Measurements from ENCODE around the gene ZNF432.
"Not testable (repeated sequence)": the region's sequence is repeated elsewhere in the genome, so short reads cannot be mapped to it uniquely, and the experiment has no call there.

The ZNF432 gene

GRCh38 chr19:52028780-52029123, 19.9 kb downstream of the ZNF432 start:
- Mint-ChIP-seq H3K4me3 (peak overlapping the region; percentile 85), H3K4me1 (ENCODE audit: low read depth) (peaks cover 32% of the 10 kb centered on the region), H3K27ac (peak overlapping the region; percentile 88), H3K27me3 (no peaks in the 10 kb centered on the region), H3K36me3 (ENCODE audit: low read depth) (peaks cover 97% of the 10 kb centered on the region), H3K9me3 (peaks cover 73% of the 10 kb centered on the region)
- no peak for DNase-seq

GRCh38 chr19:52028027-52028779, 20.4 kb downstream of the ZNF432 start, which contains the start of gene ZNF614:
ZNF614 (minus strand) TSS chr19:52028379; CDS start chr19:52025745, 2,634 bp downstream.
- H3K4me1 Mint-ChIP-seq (ENCODE audit: low read depth) = peaks cover 32% of the 10 kb centered on the region
- H3K27ac Mint-ChIP-seq = peak within 1 kb of the TSS; percentile 88
- H3K27me3 Mint-ChIP-seq = no peaks in the 10 kb centered on the region
- H3K9me3 Mint-ChIP-seq = peaks cover 73% of the 10 kb centered on the region
- peaks cover 97% of the 10 kb centered on the region for H3K36me3 Mint-ChIP-seq (ENCODE audit: low read depth)
- peak; percentile 93 for DNase-seq
- H3K4me3 Mint-ChIP-seq = peak within 1 kb of the TSS; percentile 85

DNA sequence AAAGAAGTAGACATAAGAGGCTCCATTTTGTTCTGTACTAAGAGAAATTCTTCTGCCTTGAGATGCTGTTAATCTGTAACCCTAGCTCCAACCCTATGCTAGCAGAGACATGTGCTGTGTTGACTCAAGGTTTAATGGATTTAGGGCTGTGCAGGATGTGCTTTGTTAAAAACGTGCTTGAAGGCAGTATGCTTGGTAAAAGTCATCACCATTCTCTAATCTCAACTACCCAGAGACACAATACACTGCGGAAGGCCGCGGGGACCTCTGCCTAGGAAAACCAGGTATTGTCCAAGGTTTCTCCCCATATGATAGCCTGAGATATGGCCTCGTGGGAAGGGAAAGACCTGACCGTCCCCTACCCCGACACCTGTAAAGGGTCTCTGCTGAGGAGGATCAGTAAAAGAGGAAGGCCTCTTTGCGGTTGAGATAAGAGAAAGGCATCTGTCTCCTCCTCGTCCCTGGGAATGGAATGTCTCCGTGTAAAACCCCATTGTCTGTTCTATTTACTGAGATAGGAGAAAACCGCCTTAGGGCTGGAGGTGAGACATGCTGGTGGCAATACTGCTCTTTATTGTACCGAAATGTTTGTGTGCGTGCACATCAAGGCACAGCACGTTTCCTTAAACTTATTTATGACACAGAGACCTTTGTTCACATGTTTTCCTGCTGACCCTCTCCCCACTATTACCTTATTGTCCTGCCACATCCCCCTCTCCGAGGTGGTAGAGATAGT, 22.2 kb downstream of the ZNF432 start:
- DNase-seq, H3K27me3 Mint-ChIP-seq, H3K27ac Mint-ChIP-seq: not testable (repeated sequence)
- Mint-ChIP-seq H3K4me3 (peak overlapping the region; percentile 85), H3K4me1 (ENCODE audit: low read depth) (peaks cover 33% of the 10 kb centered on the region), H3K9me3 (peaks cover 73% of the 10 kb centered on the region), H3K36me3 (ENCODE audit: low read depth) (peaks cover 97% of the 10 kb centered on the region)

- peaks cover 97% of the 10 kb centered on the region for H3K36me3 Mint-ChIP-seq (ENCODE audit: low read depth)
- not testable (repeated sequence) for H3K27ac Mint-ChIP-seq, DNase-seq, H3K4me3 Mint-ChIP-seq, H3K27me3 Mint-ChIP-seq
- peaks cover 76% of the 10 kb centered on the region for H3K9me3 Mint-ChIP-seq
- H3K4me1 Mint-ChIP-seq (ENCODE audit: low read depth) = peaks cover 35% of the 10 kb centered on the region
Observed at GRCh38 chr19:52024478-52024877, 24.2 kb downstream of the ZNF432 start.

- DNase-seq = no peak
- H3K27ac Mint-ChIP-seq = no peak overlapping the region
- H3K36me3 Mint-ChIP-seq (ENCODE audit: low read depth) = peaks cover 98% of the 10 kb centered on the region
- peaks cover 20% of the 10 kb centered on the region for H3K4me1 Mint-ChIP-seq (ENCODE audit: low read depth)
- no peak overlapping the region for H3K4me3 Mint-ChIP-seq
- no peaks in the 10 kb centered on the region for H3K27me3 Mint-ChIP-seq
- peaks cover 78% of the 10 kb centered on the region for H3K9me3 Mint-ChIP-seq
Observed at GRCh38 chr19:52022193-52022592, 26.4 kb downstream of the ZNF432 start.

DNA sequence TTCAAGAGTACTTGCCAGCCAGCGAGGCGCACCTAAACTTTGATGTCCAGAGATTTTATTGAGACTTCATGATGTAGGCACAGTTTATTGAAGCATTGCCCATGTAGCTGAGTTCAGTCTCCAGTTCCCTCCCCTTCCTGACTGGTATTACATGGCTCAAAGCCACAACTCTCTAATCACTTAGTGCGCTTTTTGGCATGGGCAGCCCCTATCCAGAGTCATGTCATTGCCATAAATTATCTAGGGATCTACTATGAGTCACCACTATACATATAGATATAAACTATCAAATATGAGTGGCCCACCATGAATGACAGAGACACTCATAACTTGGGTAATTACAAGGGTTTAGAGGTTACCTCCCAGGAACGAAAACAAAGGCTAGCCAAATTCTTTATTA, 28.1 kb downstream of the ZNF432 start:
- peaks cover 78% of the 10 kb centered on the region for H3K9me3 Mint-ChIP-seq
- no peak overlapping the region for H3K4me3 Mint-ChIP-seq
- H3K27me3 Mint-ChIP-seq = no peaks in the 10 kb centered on the region
- DNase-seq = no peak
- peaks cover 98% of the 10 kb centered on the region for H3K36me3 Mint-ChIP-seq (ENCODE audit: low read depth)
- H3K27ac Mint-ChIP-seq = no peak overlapping the region
- H3K4me1 Mint-ChIP-seq (ENCODE audit: low read depth) = peaks cover 5% of the 10 kb centered on the region

GRCh38 chr19:52010674-52011073, 38.0 kb downstream of the ZNF432 start:
- DNase-seq = no peak
- peaks cover 92% of the 10 kb centered on the region for H3K36me3 Mint-ChIP-seq (ENCODE audit: low read depth)
- H3K27me3 Mint-ChIP-seq = no peaks in the 10 kb centered on the region
- peaks cover 50% of the 10 kb centered on the region for H3K9me3 Mint-ChIP-seq
- no peak overlapping the region for H3K4me3 Mint-ChIP-seq
- no peak overlapping the region for H3K27ac Mint-ChIP-seq
- peaks cover 18% of the 10 kb centered on the region for H3K4me1 Mint-ChIP-seq (ENCODE audit: low read depth)

DNA sequence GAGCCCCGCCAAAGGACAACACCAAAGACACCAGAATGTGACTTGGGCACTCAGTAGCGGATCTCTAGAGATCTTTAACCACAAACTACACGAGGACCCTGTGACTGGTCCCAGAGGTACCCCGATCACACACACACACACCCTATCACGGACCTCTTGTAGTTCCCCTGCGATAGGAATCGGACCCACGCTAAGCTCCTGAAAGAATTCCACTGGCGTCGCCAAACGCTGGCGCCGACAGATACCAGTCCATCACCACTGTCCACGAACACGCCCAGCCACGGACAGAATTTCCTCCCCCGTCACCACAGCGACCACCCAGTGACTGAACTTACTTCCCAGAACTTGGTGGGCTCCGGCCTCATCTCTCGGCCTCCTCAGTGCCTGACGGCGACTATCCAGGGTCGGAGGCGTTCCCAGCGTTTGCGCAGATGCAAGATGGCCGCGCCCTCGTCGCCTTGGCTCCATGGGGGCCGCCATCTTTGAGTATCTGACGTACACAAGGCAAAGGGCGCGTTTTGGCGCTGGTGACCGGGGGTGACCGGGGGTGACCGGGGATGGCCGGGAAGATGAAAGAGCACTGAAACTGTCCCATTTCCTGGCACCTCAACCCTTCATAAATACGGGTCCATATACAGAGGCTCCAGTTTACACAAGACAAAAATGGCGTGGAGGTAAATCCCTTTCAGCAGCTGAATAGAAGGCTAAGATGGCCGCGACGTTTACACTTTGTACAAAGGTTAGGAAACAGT, 40.7 kb downstream of the ZNF432 start, which contains the start of gene ZNF615:
Gene ZNF615 (minus strand): TSS at position 406 of the 752 bp plus-strand sequence. CDS start 4,500 bp downstream, outside the sequence.
- DNase-seq = peak; percentile 93
- H3K27ac Mint-ChIP-seq = peak within 1 kb of the TSS; percentile 96
- H3K27me3 Mint-ChIP-seq = no peaks in the 10 kb centered on the region
- peaks cover 91% of the 10 kb centered on the region for H3K36me3 Mint-ChIP-seq (ENCODE audit: low read depth)
- H3K4me1 Mint-ChIP-seq (ENCODE audit: low read depth) = peaks cover 18% of the 10 kb centered on the region
- H3K9me3 Mint-ChIP-seq = peaks cover 52% of the 10 kb centered on the region
- peak within 1 kb of the TSS; percentile 90 for H3K4me3 Mint-ChIP-seq

DNA sequence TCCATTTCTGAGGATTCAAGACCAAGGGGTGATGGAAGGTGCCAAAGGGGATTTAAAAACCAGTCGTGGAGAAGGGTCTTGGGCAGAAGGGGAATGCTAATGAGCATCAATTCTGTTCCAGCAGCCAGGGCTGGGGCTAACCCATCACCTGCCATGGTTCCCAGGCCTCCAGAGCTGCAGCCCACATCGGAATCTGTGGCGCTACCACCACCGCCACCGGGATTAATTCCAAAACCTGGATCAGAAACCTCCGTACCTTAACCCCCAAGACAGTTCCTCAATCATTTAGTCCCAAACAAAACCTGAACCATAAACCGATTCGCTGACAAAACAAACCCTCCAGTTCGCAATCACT, 41.2 kb downstream of the ZNF432 start:
- peak; percentile 34 for DNase-seq
- peak overlapping the region; percentile 90 for H3K4me3 Mint-ChIP-seq
- H3K4me1 Mint-ChIP-seq (ENCODE audit: low read depth) = peaks cover 18% of the 10 kb centered on the region
- H3K27me3 Mint-ChIP-seq = no peaks in the 10 kb centered on the region
- peaks cover 48% of the 10 kb centered on the region for H3K9me3 Mint-ChIP-seq
- H3K27ac Mint-ChIP-seq = peak overlapping the region; percentile 96
- peaks cover 90% of the 10 kb centered on the region for H3K36me3 Mint-ChIP-seq (ENCODE audit: low read depth)

GRCh38 chr19:51994048-51994644, 54.5 kb downstream of the ZNF432 start:
- Mint-ChIP-seq H3K36me3 (ENCODE audit: low read depth) (peaks cover 88% of the 10 kb centered on the region), H3K4me1 (ENCODE audit: low read depth) (no peaks in the 10 kb centered on the region), H3K9me3 (peaks cover 60% of the 10 kb centered on the region), H3K27ac (no peak overlapping the region), H3K4me3 (no peak overlapping the region), H3K27me3 (no peaks in the 10 kb centered on the region)
- no peak for DNase-seq

GRCh38 chr19:51993422-51993821, 55.2 kb downstream of the ZNF432 start:
- Mint-ChIP-seq H3K27me3 (no peaks in the 10 kb centered on the region), H3K9me3 (peaks cover 63% of the 10 kb centered on the region), H3K27ac (no peak overlapping the region), H3K36me3 (ENCODE audit: low read depth) (peaks cover 88% of the 10 kb centered on the region), H3K4me1 (ENCODE audit: low read depth) (no peaks in the 10 kb centered on the region), H3K4me3 (no peak overlapping the region)
- DNase-seq = no peak

DNA sequence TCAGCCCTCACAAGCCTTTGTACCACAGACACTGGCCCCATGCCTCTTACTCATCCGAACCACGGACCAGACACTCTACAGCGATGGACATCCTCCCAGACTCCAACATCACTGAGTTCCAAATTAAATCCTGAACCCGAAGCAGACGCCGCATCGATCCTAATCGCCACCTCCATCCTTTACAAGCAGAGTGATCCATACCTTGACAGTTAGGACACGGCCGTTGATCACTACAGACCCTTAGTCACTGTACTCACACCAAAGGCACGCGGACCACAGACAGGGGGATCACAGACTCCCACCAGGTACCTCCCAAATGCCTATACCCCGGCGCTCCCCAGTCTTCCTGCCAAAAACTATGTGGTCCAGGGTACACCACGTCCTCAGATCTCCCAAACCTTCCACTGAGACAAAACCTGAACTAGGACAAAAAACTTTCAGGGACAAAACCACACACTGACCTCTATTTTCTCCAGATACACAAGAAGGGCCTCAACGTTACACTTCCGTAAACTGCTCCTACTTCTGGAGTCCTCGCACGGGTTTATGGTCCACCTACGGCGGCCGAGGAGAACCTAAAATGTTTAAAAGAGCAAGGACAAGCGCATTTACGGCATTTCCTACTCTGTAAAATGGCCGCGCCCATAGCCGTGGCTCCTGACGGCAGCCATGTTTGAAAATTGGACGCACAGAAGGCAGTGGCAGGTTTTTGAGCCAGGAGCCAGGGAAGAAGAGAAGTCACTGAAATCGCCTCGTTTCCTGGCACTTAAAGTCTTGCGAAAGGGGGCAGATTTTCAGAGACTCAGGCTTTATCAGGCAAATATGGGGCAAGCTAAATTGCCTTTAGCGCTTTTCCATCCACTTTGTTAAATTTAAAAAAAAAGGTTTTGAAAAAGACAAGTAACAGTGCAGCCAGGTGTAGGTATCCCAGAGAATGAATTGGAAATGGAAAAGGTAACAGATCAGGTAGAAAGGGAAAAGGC, 62.0 kb downstream of the ZNF432 start, which contains the start of gene ZNF350:
Gene ZNF350 (minus strand): TSS at position 532 of the 983 bp plus-strand sequence. CDS start 12,480 bp downstream, outside the sequence.
- H3K4me1 Mint-ChIP-seq (ENCODE audit: low read depth) = peaks cover 24% of the 10 kb centered on the region
- DNase-seq = peak; percentile 84
- peaks cover 63% of the 10 kb centered on the region for H3K9me3 Mint-ChIP-seq
- H3K27ac Mint-ChIP-seq = peak within 1 kb of the TSS; percentile 91
- peak within 1 kb of the TSS; percentile 97 for H3K4me3 Mint-ChIP-seq
- H3K27me3 Mint-ChIP-seq = no peaks in the 10 kb centered on the region
- peaks cover 78% of the 10 kb centered on the region for H3K36me3 Mint-ChIP-seq (ENCODE audit: low read depth)

DNA sequence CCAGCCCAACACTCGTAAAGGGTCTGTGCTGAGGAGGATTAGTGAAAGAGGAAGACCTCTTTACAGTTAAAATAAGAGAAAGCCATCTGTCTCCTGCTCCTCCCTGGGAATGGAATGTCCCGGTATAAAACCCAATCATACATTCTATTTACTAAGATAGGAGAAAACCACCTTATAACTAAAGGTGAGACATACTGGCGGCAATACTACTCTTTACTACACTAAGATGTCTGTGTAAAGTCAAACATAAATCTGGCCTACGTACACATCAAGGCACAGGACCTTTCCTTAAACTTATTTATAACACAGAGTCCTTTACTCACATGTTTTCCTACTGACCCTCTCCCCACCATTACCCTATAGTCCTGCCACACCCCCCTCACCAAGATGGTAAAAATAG, 65.3 kb downstream of the ZNF432 start:
- H3K36me3 Mint-ChIP-seq (ENCODE audit: low read depth) = peaks cover 87% of the 10 kb centered on the region
- no peak overlapping the region for H3K4me3 Mint-ChIP-seq
- DNase-seq = no peak
- no peaks in the 10 kb centered on the region for H3K27me3 Mint-ChIP-seq
- H3K9me3 Mint-ChIP-seq = peaks cover 74% of the 10 kb centered on the region
- no peak overlapping the region for H3K27ac Mint-ChIP-seq
- H3K4me1 Mint-ChIP-seq (ENCODE audit: low read depth) = peaks cover 26% of the 10 kb centered on the region
